GM19452 (cell line): Measurements from ENCODE around the gene ERBB4.

ENCODE experiments used
- ATAC-seq: cut with Tn5 transposase; IDR thresholded peaks from one replicate; pipeline ENCODE4 v1.9.1; 2021; ENCODE audit not compliant: unreplicated experiment

The ERBB4 gene

DNA sequence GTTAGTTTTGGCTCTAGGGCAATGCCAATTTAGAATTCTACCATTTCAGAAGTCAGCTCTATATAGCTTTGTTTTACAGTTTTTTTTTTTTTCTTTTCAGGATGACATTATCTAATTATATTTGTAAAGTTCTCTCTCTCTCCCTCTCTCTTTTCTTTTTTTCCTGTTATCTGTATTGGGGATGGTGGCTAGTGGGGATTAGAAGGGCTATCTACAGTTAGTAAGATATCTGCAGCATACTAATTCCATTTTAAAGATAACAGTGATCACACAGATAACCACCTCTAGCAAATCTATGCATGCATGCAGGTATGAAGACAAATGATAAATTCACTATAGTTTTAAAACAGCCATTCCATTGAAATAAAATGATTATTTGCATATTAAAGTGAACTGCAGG, 438.9 kb downstream of the ERBB4 start:
- ATAC-seq: no peak

DNA sequence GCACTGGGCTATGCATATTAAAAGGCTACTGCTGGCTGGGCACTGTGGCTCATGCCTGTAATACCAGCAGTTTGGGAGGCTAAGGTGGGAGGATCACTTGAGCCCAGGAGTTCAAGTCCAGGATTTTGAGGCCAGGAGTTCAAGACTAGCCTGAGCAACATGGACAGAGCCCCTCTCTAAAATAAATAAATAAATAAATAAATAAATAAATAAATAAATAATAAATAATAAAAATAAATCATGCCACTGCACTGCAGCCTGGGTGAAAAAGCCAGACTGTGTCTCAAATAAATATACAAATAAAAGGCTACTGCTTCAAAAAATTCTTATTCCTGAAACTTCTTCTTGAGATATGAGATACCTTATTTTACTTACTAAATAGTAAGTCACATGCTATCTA, 439.6 kb downstream of the ERBB4 start:
- ATAC-seq: no peak

DNA sequence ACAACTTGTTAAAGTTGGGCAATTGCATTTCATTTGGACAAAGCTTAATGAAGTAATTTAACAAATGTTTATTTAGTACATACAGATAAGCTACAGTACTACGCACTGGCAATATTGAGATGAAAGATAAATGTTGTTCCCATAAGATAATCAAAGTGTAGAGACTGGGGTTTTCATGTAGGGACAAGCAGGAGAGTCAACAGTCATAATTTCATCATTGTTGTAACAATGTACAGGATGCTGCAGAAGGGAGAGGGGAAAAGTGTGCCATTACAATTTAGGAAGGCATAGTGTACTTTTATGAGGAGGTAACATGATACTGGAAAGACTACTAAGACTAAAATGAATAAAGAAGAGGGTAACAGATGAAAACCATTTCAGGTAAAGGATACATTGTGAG, 441.6 kb downstream of the ERBB4 start:
- no peak for ATAC-seq

DNA sequence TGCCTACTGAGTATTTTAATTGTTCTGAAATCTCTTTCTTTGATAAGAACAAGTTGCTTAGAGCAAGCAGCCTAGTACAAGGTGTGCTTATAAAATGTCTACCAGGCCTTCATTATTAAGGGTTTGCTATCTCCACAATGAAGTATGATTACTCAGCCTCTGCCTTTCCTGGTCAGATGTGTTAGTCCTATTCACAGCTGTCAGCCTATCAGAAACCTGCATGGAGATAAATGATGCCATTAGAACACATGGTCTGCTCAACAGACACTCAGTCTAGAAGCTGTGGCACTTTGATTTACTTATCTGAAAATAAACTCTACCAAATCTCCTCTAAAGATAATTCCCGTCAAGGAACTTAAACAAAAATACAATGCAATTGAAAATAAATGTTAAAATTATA, 448.7 kb downstream of the ERBB4 start:
- no peak for ATAC-seq

DNA sequence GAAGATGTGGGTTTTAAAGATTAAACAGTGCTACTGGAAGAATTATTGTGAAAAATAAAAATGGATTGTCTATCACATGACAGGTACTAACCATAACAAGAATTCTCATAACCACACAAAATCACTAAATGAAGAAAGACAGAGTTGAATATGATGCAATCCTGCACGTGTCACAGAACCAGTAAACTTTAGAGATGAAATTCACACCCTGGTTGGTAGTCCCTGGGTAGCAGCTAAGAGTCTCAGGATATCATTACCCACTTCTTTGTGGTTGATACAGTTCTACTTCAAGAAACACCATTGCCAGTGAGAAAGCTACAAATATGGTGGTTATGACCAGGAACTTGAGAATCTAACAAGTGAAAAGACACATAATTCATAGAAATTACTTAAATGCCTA, 450.2 kb downstream of the ERBB4 start:
- ATAC-seq: no peak

DNA sequence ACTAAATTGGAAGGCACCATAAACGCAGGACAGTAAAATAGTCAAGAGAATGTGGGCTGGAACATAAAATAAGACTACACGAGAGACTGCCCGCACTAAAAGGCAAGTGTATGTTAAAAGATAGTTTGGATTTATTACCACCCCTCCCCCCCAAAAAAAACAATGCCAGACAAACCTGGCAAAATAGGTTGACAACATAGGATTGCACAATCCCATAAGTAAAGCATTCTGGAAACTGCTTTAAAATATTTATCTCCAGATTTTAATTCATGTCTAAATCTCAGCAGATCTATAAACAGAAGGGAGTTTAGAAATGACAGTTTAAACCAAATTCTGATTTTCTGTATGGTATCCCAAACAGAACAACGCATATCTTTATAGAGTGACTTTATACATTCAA, 455.1 kb downstream of the ERBB4 start:
- no peak for ATAC-seq

DNA sequence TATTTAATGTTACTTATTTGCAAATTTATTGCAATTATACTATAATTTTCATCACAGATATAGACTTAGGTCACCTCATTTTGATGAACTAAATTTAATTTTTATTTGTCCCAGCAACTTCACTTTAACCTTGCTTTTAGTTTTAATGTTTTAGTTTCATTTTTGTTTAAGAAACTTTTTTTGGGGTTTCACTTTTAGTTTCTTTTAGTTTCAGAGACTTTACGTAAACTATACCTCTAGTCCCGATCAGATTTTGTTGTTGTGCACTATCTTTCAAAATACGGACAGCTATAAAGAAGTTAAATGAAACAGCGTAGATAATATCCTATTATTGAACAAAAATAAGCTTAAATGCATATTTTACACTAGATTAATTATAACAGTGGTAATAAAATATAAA, 460.5 kb downstream of the ERBB4 start:
- no peak for ATAC-seq

DNA sequence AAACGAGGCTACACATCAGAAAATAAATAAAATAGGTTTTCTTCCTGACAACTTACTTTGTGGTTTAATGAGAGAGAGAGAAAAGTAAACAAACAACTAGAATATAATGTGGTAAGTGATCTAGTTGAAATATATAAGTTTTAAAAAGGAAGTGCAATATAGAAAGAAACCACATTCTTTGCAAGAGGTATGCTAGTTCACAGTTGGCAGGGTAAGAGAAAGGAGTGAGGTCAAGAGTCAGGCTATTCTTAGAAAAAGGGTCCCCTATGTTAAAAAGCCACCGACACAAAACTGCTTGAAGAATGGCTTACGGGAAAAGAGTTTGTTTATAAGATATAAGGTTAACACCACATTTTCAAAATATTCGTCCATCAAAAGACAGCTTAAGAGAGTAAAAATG, 462.1 kb downstream of the ERBB4 start:
- no peak for ATAC-seq

DNA sequence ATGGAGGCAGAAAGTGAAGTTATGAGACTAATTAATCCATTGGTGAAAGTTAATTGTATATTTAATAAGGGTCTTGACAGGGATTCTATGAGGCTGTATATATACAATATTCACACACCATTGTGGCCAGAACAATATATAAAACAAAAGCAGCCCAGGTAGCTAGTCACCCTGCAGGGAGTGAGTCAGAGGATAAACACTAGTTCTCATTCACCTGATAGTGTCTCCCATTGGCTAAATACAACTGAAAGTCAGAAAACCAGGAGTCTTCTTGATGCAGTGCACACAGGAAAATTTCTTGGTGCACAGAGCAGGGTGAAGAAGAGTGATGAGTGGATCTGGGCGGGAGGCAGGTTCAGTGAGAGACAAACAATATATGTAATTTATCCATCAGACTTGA, 465.2 kb downstream of the ERBB4 start:
- no peak for ATAC-seq

DNA sequence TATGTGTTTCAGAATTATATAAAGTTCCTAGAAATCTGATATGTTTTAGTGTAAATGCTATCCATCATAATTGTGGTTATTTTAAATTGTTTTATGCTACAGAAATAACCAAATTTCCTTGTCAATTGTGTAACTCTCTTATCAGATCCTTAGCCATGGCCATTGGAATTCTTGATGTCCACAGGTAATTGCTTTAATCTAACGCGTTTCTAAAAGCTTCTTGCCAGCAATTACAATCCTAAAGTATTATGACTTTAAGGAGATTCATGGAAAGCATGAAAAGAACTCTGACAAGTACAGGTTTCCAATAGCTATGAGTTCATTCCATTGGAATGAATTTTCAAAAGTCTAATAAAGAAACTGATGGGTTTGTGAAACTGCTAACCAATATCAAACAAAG, 472.1 kb downstream of the ERBB4 start:
- ATAC-seq: no peak

DNA sequence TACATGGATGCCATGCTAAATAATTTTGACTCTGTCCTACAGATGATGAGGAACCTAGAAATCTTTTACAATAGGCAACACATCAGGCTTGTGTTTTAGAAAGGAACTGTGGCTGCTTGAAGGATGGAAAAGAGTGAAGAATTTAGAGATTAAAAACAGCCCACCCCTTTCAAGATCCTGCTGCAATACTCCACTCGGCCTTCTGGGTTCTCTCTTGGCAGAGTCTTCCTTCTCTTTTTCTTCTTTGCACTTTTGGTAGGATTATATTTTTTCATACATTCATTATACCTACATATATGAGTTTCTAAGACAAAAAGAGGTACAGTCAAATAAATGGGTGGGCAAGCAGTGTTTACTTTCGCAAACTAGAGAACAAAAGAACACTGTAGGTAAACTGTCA, 474.3 kb downstream of the ERBB4 start:
- no peak for ATAC-seq

DNA sequence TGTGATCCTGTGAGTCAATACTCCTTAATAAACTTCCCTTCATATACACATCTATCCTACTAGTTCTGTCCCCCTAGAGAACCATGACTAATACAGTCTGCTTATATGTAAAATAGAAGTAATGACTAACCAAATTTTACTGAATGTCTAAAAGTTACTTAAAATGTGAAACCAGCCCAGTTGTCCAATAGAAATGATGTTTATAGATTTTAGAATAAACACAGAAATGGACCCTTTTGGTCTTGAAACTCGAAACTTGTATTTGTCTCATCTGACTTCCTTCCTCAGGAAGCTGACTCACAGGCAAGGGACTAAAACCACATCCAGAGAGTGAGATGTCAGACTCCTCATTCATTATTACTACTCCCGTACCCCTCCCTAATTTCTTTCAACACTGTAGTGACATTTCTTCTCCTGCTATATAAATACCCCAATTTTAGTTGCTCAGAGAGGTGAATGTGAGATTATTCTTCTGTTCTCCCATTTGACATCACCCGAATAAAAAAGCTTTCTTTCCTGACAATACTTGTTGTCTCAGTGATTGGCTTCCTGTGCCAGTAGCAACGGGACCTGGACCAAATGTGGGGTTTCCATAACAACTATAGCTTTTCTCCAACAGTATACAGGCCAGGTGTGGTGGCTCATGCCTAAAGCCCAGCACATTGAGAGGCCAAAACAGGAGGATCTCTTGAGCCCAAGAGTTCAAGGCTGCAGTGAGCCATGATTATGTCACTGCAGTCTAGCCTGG, 486.0 kb downstream of the ERBB4 start:
- ATAC-seq: peak; percentile 78

DNA sequence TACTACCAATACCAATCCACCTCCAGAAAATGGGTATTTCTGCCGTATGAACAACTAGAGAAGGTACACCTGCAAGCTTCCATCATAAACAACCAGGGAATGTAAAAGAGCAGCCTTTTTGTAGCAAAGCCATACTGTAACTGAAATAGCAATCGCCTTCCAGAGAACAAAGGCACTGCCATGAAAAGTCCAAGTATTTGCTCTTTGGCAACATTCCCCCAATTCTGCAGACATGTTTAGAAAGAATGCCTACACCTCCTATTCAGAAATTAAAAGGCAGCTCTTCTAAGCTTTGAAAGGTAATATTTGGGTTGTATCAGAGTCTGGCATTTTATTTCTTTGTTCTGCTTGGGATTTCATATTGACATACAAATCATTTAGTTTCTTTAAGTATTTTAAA, 487.7 kb downstream of the ERBB4 start:
- no peak for ATAC-seq

DNA sequence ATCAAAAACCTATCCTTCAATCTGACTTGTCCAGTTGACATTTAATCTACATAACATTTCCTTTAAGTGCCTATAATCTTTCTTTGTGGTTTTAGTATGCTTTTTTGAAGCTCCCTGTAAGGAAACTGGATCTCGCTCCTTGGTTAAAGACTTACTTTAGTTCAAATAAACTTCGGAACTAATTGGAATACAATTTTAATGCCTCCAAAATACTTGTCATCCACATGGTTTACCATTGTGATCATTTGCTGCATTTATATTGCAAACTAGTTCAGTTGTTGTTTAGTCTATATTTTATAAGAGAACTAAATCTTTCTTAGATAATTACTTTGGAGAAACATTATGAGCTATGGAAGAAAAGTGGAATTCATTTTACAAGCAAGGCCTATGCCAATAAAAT, 496.0 kb downstream of the ERBB4 start:
- ATAC-seq: no peak

DNA sequence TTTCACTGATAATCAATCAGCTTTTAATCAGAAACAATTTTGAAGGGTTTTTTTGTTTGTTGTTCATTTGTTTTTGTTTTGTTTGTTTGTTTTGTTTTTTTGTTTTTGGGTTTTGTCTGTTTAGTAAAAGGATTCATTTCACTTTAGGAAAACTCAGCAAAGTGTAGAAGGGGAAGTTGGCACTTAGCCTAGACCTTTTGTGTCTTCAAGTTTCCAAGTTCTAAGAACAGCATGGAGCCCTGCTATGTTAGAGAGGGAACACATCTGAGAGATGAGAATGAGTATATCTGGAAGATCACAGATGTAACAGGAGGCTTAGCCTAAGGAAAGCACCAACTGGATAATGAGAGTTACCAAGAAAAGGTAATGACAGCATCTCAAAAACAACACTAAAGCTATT, 501.5 kb downstream of the ERBB4 start:
- no peak for ATAC-seq

DNA sequence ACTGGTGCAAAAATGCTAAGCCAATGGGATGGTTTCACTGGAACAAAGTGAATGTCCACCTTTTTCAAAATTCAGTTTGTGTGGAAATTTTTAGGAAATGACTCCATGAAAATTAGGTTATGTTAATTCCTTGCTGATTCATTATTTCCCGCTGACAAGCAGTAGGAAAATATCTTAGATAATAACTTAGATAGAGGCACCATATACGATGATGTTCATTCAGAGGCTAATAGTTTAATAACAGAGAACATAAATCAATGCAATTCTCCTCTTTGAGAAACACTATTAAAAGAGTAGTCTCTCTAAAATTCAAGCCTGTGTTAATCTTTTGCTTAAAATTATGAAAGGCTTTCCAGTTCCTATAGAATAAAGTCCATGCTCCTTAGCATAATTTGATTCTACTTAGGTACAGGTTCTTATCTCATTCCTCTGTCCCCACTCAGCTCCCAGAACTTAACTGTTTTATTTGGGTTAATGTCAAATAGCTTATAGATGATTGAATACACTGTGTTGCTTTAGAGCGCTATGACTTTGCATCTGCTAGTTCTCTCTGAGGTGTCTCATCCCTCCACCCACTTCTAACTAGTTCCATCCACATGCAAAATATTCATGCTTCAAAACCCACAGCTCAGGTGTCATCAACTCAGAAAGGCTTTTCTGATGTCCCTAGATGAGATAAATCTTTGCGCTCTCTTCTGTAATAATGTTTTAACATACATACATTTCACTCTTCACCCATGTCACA, 503.6 kb downstream of the ERBB4 start:
- ATAC-seq: no peak

DNA sequence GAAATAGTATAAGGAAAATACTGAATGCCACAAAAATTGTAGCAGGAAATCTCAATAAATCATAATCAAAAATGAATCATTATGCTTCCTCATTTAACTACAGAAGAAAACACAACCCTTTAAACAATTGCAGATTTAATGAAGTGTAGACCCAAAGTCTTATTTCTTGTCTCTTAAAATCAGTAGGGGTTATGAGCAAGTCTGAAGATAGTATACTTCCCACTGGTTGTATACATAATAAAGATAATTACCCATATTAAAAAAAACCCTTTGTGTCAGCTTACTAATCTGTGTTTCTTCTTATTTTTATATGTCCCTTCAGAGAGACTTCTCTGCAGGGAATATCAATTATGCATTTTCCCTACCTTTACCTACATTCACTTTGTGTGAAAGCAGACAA, 504.7 kb downstream of the ERBB4 start:
- no peak for ATAC-seq

DNA sequence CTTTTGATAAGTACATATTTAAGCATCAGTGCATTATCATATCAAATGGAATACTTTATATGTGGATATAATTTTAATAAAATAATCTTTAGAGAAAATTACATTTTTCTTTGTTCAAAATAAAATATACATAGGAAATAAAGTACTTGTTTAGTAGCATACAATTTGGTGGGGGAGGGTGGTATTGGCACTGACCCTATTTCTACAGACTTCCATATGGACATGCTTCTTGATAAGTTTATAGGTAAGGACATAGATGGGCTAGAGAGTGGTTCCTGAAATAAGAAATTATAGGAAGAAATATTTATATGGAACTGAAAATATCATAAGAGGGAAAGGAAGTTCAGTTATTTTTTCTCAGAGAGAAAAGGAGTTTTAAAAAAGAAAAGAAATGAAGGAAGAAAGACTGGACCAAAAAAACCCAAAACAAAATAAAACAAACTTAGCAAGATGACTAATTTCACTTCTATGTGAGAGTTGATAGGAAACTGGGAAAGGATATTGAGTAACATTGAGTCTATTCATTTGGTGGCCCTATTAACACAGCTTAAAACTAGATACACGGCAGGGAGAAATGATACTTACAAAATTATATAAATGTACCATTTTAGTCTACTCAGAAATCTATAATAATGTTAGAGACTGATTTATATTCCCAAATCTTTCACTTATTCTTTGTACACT, 505.9 kb downstream of the ERBB4 start:
- ATAC-seq: no peak

DNA sequence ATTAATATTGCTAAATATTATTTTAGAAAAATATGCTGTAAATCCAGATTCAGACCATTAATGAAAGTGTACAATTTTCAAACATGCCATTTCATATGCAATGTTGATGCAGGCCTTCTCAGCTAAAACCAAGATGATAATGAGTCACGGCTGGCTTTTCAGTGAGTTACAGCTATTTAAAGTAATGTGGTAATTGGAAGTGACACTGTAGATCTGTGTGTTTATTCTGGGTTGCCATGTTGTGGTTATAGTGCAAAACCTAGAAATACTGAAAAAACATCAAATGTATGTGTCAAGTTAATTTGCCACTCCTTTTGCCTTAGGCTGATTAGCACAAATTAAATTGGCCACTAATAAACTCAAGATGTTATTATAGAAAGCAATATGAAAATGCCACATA, 506.6 kb downstream of the ERBB4 start:
- ATAC-seq: no peak

DNA sequence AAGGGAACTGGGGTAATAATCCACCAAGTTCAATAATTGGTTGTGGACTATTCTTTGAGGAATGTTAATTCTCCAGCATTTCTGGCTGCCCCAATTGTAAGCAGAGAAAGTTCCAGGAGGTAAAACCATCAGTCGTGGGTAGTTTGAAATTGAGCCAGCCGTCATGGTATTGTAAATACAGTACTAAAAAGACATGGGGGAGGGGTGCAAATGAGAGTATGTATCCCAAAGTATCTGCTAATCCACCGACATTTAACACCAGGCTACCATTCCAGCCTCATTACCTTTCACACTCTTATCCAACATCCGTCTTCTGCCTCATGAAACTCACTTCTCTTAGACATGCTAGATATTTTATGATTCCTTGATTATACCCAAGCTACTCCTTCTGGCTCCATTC, 507.9 kb downstream of the ERBB4 start:
- no peak for ATAC-seq

DNA sequence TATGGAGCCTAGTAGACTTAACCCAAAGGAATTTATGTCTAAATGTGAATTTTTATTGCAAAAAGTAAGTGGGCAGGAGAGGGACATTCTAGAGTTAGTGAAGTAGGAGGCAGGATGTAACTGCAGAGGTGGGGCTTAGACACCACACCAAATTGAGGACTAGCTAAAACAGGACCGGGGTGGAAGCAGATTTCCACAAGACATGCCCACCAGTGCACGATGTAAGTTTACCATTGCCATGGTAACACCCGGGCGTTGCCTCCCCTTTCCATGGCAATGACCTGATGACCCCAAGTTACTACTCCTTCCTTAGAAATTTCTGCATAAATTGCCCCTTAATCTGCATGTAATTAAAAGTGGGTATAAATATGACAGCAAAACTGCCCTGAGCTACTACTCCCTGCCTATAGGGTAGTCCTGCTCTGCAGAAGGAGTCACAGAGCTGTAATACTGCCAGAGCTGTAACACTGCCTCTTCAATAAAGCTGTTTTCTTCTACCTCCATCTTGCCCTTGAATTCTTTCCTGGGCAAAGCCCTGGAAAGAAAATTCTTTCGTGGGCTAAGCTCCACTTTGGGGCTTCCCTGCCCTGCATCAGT, 509.7 kb downstream of the ERBB4 start:
- ATAC-seq: no peak
